ENCODE measurements around the gene LETMD1.
A peak's percentile ranks its signal among the peaks of the same experiment; 100 is the strongest.
"Not testable (repeated sequence)": the region's sequence is repeated elsewhere in the genome, so short reads cannot be mapped to it uniquely, and the experiment has no call there.

Gene LETMD1

DNA sequence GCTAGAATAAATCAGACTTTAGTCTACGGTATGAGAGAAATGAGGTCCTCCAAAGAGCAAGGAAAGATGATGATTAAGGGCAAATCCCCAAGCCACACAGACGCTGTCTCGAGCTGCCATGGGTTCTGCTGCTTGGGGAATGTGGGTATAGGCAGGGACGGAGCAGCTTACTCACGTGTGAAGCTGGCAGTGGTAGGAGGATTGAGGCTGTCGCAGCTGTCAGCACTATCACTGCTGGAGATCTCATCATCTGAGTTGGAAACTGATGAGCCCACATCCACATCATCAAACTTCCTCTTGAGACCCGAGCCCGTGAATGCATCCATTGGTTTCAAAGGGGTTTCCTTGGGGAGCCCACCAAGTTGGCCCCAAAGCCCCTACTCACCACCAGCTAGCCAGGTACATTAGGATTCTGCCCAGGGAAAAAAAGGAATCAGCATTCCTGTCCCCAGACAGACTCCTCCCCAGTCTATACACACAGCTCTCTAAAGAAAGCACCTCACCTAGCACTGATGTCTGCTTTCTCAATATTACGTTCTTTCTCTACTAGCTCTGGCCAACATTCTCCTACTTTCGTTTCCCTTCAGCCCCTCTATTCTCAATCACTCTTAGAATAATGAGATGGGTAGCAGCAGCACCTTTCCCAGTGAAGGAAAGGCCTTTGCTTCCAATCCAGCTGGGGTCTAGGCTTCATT is 28.3 kb downstream of the LETMD1 start:
- H3K4me3 ChIP-seq (ENCODE audit: low read depth, low read length): no peak overlapping the region
- TF ChIP-seq, protein P1, sequence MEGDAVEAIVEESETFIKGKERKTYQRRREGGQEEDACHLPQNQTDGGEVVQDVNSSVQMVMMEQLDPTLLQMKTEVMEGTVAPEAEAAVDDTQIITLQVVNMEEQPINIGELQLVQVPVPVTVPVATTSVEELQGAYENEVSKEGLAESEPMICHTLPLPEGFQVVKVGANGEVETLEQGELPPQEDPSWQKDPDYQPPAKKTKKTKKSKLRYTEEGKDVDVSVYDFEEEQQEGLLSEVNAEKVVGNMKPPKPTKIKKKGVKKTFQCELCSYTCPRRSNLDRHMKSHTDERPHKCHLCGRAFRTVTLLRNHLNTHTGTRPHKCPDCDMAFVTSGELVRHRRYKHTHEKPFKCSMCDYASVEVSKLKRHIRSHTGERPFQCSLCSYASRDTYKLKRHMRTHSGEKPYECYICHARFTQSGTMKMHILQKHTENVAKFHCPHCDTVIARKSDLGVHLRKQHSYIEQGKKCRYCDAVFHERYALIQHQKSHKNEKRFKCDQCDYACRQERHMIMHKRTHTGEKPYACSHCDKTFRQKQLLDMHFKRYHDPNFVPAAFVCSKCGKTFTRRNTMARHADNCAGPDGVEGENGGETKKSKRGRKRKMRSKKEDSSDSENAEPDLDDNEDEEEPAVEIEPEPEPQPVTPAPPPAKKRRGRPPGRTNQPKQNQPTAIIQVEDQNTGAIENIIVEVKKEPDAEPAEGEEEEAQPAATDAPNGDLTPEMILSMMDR (conservative IDR thresholded peaks at IDR 0.05; ENCODE audit: low read depth, low read length): no peak
- no peak for DNase-seq (ENCODE audit: low read depth)

DNA sequence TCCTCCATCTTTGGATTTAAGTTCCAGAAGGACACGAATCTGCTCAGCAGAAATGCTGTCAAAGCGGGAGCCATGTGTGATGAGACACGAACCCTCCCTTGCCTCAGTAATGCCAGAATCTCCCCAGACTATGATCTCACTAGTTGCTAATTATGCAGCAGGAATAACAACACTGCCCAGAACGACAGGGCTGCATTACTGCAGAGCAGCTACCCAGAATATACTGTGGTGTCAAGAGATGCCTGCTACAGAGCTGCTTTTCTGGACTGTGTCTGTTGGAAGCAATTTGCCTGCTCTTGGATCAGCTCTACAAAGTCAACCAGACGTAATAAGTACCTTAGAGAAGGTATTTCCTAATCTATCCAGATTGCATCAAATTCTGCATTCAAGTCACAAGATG is 29.8 kb downstream of the LETMD1 start:
- DNase-seq (ENCODE audit: low read depth): peak; percentile 53
- TF ChIP-seq, protein P1 (conservative IDR thresholded peaks at IDR 0.05; ENCODE audit: low read depth, low read length): no peak

DNA sequence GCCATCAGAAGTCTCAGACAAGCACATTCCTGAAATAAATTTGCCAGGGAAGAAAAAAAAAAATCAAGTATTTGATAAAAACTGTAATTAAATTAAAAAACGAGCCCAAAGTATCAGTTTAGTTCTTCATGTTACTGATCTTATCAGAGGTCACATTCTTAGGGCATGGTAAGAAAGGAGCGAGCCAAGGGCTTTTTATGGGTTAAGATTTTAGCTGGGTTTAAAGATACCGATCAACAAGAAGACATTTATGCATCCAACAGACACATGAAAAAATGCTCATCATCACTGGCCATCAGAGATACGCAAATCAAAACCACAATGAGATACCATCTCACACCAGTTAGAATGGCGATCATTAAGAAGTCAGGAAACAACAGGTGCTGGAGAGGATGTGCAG is 30.2 kb downstream of the LETMD1 start:
- not testable (repeated sequence) for DNase-seq (ENCODE audit: low read depth); H3K4me3 ChIP-seq (ENCODE audit: low read depth, low read length)

More for the DNA sequence above, 29.8 kb downstream of the LETMD1 start:
- H3K4me3 ChIP-seq (ENCODE audit: low read depth, low read length): no peak overlapping the region

DNA sequence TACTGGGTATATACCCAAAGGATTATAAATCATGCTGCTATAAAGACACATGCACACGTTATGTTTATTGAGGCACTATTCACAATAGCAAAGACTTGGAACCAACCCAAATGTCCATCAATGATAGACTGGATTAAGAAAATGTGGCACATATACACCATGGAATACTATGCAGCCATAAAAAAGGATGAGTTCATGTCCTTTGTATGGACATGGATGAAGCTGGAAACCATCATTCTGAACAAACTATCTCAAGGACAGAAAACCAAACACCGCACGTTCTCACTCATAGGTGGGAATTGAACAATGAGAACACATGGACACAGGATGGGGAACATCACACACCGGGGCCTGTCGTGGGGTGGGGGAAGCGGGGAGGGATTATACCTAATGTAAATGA is 30.7 kb downstream of the LETMD1 start:
- DNase-seq (ENCODE audit: low read depth): not testable (repeated sequence)

DNA sequence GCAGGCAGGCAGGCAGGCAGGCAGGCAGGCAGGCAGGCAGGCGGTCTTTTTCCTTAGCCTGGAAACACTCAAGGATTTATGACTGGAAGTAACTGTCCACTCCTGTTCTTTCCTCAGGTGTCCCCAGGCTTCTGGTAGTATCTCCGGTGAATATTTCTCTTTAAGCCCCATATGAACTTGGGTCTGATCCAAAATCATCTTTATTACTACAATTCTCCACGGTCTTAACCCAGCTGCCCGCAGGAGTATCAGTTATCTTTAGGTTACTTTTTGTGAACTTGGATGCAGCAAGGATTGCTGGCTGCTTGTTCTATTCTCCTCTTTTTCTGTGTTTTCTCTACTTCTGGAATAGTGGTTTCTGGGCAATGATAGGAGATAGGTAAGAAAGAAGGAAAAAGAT is 32.0 kb downstream of the LETMD1 start:
- H3K4me3 ChIP-seq (ENCODE audit: low read depth, low read length): no peak overlapping the region
- peak; percentile 15 for DNase-seq (ENCODE audit: low read depth)
- TF ChIP-seq, protein P1 (conservative IDR thresholded peaks at IDR 0.05; ENCODE audit: low read depth, low read length): no peak

More for the DNA sequence above, 30.7 kb downstream of the LETMD1 start:
- H3K4me3 ChIP-seq (ENCODE audit: low read depth, low read length): not testable (repeated sequence)

DNA sequence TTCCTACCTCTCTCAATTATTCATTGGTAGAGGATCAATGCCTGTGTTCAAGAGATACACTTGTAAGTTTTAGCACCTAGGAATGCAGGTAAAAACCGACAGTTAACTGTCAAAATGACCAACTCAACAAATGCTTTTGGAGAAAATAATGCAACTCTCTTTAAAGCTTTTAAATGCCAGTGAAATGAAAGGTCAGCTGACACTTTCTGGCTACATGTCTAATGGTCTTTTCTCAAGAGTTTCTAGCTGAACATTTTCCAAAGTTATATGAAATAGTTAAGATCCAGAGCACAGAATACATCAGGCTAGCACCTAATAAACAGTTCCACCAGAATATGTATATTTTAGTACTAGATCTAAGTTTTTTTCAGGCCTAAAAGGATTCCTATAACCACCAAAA is 33.3 kb downstream of the LETMD1 start:
- no peak overlapping the region for H3K4me3 ChIP-seq (ENCODE audit: low read depth, low read length)
- DNase-seq (ENCODE audit: low read depth): peak; percentile 17
- TF ChIP-seq, protein P1 (conservative IDR thresholded peaks at IDR 0.05; ENCODE audit: low read depth, low read length): no peak

DNA sequence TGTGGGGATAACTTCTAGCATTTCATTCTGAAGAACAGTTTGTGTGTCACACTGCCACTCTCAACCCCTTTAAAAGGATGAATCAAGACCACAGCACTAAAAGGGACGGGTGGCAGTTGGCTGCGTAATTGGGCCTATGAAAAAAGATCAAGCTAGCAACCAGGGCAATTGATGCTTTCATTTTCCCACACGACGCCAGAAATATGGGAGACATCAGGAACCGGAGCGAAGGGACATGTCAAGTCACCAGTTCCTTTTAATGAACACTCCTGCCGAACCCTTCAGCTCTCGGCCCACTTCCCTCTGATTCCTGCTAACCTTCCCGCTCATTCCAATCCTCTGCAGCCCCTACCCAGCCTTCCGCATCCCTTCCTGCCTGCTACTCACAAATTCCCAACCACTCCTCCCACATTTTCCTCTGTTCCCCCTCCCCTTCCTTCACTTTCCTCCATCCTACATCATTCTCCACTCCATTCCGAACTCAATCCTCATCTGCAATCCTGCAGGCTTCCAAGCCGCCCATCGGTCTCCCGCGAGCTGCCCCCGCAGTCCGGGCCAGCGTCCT is 34.5 kb downstream of the LETMD1 start:
- H3K4me3 ChIP-seq (ENCODE audit: low read depth, low read length): peak overlapping the region; percentile 88
- DNase-seq (ENCODE audit: low read depth): peak; percentile 47
- TF ChIP-seq, protein P1 (conservative IDR thresholded peaks at IDR 0.05; ENCODE audit: low read depth, low read length): no peak

DNA sequence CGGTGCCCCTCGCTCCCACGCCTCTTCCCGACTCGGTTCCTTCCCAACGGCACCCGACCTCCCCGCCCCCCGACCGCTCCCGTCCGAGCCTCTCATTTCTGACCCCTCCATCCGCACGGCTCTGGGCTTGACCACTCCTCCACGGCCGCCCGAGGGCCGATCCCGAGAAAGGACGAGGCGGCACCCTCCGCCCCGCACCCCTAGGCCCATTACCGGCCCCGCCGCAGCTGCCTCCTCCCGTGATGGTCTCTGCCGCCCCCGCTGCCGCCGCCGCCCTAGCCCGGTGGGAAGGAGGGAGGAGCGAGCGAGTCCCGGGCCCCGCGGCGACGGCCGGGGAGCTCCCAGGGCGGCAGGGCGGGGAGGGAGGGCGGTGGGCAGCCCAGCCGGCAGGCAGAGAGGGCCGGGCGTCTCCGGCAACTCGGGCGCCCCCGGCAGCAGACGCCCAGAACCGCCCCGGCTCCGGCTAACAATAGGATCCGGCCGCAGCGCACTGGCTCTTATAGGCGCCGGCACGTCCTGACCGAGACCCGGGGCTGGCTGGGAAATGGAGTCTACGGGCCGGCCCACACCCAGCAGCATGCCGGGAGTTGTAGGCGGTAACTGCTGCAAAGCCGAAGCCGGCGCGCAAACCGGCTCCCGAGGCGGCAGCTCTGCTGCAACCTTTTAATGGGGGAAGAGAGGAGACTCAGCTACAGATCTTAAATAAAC is 35.2 kb downstream of the LETMD1 start, which contains the start of gene CSRNP2:
CSRNP2 (minus strand) TSS at position 471 of the 708 bp plus-strand sequence. CDS start 7,035 bp downstream, outside the sequence.
- peak within 1 kb of the TSS; percentile 88 for H3K4me3 ChIP-seq (ENCODE audit: low read depth, low read length)
- peak; percentile 98 for DNase-seq (ENCODE audit: low read depth)
- TF ChIP-seq, protein P1 (conservative IDR thresholded peaks at IDR 0.05; ENCODE audit: low read depth, low read length): no peak
